HepG2 (cell line): ENCODE data around the gene BTRC. TPM values are rescaled to one million over a fixed set of nuclear protein-coding genes. Genes with fewer than 3 reads are reported as not detected.

Experiments used
- CC2D1A ChIP-seq: sonication (generic); formaldehyde crosslinking; IDR thresholded peaks from 2 replicates; pipeline ENCODE4 v1.8.1; 2023; ENCODE audit warnings: mild to moderate bottlenecking, missing genetic modification reagents
- ETV5 ChIP-seq: IDR thresholded peaks from 2 replicates; pipeline ENCODE4 v1.6.1; 2018; ENCODE audit warnings: missing biosample characterization, missing genetic modification reagents, inconsistent platforms, borderline replicate concordance
- PHF21A ChIP-seq: sonication (generic); formaldehyde crosslinking; IDR thresholded peaks from 2 replicates; pipeline ENCODE4 v1.5.0; 2020; ENCODE audit warnings: mild to moderate bottlenecking, missing genetic modification reagents
- PHF8 ChIP-seq: sonication (generic); formaldehyde crosslinking; IDR thresholded peaks from 2 replicates; pipeline ENCODE4 v1.5.0; 2020; ENCODE audit warnings: missing genetic modification reagents
- PPARG ChIP-seq: conservative IDR thresholded peaks from 2 replicates; pipeline ENCODE4 v1.6.1; 2016; ENCODE audit warnings: missing biosample characterization, missing genetic modification reagents
- RFXAP ChIP-seq: sonication (generic); formaldehyde crosslinking; IDR thresholded peaks from 2 replicates; pipeline ENCODE4 v1.4.0; 2020; ENCODE audit warnings: missing genetic modification reagents, borderline replicate concordance
- U2AF2 ChIP-seq: fragments of 200-400 bp; formaldehyde crosslinking; IDR thresholded peaks from 2 replicates; pipeline ENCODE4 v1.6.1; 2017; ENCODE audit warnings: low read depth, mild to moderate bottlenecking, low read length
- ZNF460 ChIP-seq: sonication (generic); formaldehyde crosslinking; IDR thresholded peaks from 2 replicates; pipeline ENCODE4 v1.5.1; 2020; ENCODE audit warnings: missing genetic modification reagents, mild to moderate bottlenecking, borderline replicate concordance
- ZNF879 ChIP-seq: sonication (generic); formaldehyde crosslinking; IDR thresholded peaks from 2 replicates; pipeline ENCODE4 v1.8.1; 2023; ENCODE audit warnings: missing genetic modification reagents
- polyA plus RNA-seq, 8 experiments: library from polyadenylated mRNA; depleted of rRNA in 3 of 8; stranded (reverse) in 7 of 8; unstranded in 1 of 8; fragments of >200 nt; fragmentation: Illumina TruSeq in 4 of 8; extraction: Trizol in 4 of 8; gene quantifications; 2 replicates each; pipeline versions ENCODE4 v1.2.1 to v1.2.3, GENCODE V29; 2011 to 2016; ENCODE audit warnings: low read depth in 4 of 8, missing spikeins in 1 of 8, mixed read lengths in 1 of 8; ENCODE audit not compliant: insufficient read depth in 1 of 8
- total RNA-seq, 5 experiments: library from RNA; depleted of rRNA; stranded (reverse); fragments of >200 nt; fragmentation: Illumina TruSeq; extraction: Trizol; gene quantifications; 2 replicates each; pipeline ENCODE4 v1.2.3, GENCODE V29; 2016; ENCODE audit warnings: low read depth in 1 of 5
- TF ChIP-seq, protein P1 (sequence below): sonication (generic); formaldehyde crosslinking; IDR thresholded peaks from 2 replicates; pipeline ENCODE4 v1.4.0; 2020; ENCODE audit warnings: missing genetic modification reagents, borderline replicate concordance
- TF ChIP-seq, protein P2 (sequence below): sonication (generic); formaldehyde crosslinking; IDR thresholded peaks from 2 replicates; pipeline ENCODE4 v1.5.0; 2020; ENCODE audit warnings: mild to moderate bottlenecking, missing genetic modification reagents, moderate library complexity
- TF ChIP-seq, protein P3 (sequence below): sonication (generic); formaldehyde crosslinking; IDR thresholded peaks from 2 replicates; pipeline ENCODE4 v1.5.1; 2020; ENCODE audit warnings: mild to moderate bottlenecking, missing genetic modification reagents, borderline replicate concordance
- TF ChIP-seq, protein P4 (sequence below): sonication (generic); formaldehyde crosslinking; IDR thresholded peaks from 2 replicates; pipeline ENCODE4 v1.5.0; 2020; ENCODE audit warnings: mild to moderate bottlenecking, missing genetic modification reagents
- TF ChIP-seq, protein P5 (sequence below): sonication (generic); formaldehyde crosslinking; IDR thresholded peaks from 2 replicates; pipeline ENCODE4 v1.9.0; 2022; ENCODE audit warnings: low read depth, missing genetic modification reagents

The BTRC gene
- total and polyA plus RNA-seq, 2 of the 13 experiments (the other 11 are each of a cell fraction or from before 2014, with no cell fraction given), result 12.0 to 14.4 TPM

DNA sequence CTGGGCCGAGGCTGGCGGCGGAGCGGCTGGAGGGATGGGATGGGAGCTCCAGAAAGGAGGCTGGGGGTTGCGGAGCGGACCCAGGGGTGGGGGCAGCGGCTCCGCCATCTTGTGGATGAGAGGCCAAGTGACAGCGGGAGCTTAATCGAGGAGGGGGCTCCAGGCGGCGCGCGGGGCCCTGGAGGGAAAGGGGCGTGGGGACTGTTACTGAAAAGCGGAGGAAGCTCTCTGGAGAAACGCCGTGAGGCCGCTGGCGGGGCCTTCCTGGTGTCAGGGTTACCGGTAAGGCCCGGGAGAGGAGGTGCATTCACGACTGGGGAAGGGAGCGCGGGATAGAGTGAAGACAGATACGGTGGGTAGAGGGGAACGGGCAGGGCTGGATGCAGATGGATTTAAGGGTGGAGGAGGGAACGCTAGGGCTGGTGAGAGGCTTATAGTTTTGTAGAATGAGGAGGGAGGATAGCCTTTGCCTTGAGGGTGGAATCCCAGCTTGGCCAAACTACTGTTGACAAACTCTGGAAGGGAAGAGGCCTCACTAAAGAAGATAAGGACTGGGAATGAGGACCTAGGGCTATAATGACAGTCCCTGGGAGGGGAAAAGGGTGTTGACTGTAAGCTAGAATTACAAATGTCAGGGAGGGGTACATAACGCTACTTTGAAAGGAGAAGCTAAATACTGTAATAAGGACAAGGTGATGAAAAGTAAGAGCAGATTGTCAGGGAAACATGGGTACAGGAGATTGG is 535 bp downstream of the BTRC start (continued):
- TF ChIP-seq, protein P1, sequence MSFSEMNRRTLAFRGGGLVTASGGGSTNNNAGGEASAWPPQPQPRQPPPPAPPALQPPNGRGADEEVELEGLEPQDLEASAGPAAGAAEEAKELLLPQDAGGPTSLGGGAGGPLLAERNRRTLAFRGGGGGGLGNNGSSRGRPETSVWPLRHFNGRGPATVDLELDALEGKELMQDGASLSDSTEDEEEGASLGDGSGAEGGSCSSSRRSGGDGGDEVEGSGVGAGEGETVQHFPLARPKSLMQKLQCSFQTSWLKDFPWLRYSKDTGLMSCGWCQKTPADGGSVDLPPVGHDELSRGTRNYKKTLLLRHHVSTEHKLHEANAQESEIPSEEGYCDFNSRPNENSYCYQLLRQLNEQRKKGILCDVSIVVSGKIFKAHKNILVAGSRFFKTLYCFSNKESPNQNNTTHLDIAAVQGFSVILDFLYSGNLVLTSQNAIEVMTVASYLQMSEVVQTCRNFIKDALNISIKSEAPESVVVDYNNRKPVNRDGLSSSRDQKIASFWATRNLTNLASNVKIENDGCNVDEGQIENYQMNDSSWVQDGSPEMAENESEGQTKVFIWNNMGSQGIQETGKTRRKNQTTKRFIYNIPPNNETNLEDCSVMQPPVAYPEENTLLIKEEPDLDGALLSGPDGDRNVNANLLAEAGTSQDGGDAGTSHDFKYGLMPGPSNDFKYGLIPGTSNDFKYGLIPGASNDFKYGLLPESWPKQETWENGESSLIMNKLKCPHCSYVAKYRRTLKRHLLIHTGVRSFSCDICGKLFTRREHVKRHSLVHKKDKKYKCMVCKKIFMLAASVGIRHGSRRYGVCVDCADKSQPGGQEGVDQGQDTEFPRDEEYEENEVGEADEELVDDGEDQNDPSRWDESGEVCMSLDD (CRISPR knock-in tag), result no peak
- TF ChIP-seq, protein P2, sequence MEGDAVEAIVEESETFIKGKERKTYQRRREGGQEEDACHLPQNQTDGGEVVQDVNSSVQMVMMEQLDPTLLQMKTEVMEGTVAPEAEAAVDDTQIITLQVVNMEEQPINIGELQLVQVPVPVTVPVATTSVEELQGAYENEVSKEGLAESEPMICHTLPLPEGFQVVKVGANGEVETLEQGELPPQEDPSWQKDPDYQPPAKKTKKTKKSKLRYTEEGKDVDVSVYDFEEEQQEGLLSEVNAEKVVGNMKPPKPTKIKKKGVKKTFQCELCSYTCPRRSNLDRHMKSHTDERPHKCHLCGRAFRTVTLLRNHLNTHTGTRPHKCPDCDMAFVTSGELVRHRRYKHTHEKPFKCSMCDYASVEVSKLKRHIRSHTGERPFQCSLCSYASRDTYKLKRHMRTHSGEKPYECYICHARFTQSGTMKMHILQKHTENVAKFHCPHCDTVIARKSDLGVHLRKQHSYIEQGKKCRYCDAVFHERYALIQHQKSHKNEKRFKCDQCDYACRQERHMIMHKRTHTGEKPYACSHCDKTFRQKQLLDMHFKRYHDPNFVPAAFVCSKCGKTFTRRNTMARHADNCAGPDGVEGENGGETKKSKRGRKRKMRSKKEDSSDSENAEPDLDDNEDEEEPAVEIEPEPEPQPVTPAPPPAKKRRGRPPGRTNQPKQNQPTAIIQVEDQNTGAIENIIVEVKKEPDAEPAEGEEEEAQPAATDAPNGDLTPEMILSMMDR (CRISPR knock-in tag), result peak; percentile 22; the same call in 1 of the 2 replicates
- TF ChIP-seq, protein P3, sequence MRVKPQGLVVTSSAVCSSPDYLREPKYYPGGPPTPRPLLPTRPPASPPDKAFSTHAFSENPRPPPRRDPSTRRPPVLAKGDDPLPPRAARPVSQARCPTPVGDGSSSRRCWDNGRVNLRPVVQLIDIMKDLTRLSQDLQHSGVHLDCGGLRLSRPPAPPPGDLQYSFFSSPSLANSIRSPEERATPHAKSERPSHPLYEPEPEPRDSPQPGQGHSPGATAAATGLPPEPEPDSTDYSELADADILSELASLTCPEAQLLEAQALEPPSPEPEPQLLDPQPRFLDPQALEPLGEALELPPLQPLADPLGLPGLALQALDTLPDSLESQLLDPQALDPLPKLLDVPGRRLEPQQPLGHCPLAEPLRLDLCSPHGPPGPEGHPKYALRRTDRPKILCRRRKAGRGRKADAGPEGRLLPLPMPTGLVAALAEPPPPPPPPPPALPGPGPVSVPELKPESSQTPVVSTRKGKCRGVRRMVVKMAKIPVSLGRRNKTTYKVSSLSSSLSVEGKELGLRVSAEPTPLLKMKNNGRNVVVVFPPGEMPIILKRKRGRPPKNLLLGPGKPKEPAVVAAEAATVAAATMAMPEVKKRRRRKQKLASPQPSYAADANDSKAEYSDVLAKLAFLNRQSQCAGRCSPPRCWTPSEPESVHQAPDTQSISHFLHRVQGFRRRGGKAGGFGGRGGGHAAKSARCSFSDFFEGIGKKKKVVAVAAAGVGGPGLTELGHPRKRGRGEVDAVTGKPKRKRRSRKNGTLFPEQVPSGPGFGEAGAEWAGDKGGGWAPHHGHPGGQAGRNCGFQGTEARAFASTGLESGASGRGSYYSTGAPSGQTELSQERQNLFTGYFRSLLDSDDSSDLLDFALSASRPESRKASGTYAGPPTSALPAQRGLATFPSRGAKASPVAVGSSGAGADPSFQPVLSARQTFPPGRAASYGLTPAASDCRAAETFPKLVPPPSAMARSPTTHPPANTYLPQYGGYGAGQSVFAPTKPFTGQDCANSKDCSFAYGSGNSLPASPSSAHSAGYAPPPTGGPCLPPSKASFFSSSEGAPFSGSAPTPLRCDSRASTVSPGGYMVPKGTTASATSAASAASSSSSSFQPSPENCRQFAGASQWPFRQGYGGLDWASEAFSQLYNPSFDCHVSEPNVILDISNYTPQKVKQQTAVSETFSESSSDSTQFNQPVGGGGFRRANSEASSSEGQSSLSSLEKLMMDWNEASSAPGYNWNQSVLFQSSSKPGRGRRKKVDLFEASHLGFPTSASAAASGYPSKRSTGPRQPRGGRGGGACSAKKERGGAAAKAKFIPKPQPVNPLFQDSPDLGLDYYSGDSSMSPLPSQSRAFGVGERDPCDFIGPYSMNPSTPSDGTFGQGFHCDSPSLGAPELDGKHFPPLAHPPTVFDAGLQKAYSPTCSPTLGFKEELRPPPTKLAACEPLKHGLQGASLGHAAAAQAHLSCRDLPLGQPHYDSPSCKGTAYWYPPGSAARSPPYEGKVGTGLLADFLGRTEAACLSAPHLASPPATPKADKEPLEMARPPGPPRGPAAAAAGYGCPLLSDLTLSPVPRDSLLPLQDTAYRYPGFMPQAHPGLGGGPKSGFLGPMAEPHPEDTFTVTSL (CRISPR knock-in tag), result no peak
- TF ChIP-seq U2AF2 (no peak), PPARG (CRISPR knock-in tag) (no peak), RFXAP (CRISPR knock-in tag) (no peak), ZNF460 (CRISPR knock-in tag) (no peak), PHF8 (CRISPR knock-in tag) (peak; percentile 13; the same call in 1 of the 2 replicates), PHF21A (no peak), ETV5 (CRISPR knock-in tag) (no peak), ZNF879 (peak; percentile 4; the same call in 1 of the 2 replicates), CC2D1A (CRISPR knock-in tag) (no peak)
- TF ChIP-seq, protein P4, sequence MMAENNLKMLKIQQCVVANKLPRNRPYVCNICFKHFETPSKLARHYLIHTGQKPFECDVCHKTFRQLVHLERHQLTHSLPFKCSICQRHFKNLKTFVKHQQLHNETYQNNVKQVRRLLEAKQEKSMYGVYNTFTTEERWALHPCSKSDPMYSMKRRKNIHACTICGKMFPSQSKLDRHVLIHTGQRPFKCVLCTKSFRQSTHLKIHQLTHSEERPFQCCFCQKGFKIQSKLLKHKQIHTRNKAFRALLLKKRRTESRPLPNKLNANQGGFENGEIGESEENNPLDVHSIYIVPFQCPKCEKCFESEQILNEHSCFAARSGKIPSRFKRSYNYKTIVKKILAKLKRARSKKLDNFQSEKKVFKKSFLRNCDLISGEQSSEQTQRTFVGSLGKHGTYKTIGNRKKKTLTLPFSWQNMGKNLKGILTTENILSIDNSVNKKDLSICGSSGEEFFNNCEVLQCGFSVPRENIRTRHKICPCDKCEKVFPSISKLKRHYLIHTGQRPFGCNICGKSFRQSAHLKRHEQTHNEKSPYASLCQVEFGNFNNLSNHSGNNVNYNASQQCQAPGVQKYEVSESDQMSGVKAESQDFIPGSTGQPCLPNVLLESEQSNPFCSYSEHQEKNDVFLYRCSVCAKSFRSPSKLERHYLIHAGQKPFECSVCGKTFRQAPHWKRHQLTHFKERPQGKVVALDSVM (CRISPR knock-in tag), result peak; percentile 86
- TF ChIP-seq, protein P5, sequence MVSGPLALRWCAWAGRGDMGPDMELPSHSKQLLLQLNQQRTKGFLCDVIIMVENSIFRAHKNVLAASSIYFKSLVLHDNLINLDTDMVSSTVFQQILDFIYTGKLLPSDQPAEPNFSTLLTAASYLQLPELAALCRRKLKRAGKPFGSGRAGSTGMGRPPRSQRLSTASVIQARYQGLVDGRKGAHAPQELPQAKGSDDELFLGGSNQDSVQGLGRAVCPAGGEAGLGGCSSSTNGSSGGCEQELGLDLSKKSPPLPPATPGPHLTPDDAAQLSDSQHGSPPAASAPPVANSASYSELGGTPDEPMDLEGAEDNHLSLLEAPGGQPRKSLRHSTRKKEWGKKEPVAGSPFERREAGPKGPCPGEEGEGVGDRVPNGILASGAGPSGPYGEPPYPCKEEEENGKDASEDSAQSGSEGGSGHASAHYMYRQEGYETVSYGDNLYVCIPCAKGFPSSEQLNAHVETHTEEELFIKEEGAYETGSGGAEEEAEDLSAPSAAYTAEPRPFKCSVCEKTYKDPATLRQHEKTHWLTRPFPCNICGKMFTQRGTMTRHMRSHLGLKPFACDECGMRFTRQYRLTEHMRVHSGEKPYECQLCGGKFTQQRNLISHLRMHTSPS (CRISPR knock-in tag), result no peak
